ENCODE measurements around the gene CCDC59.

GRCh38 chr12:82366197-82366596, 8.0 kb upstream of the CCDC59 start:
- TF ChIP-seq CTCF (IDR thresholded peaks at IDR 0.05) (no peak), POLR2A (IDR thresholded peaks at IDR 0.05) (no peak)
